ENCODE measurements around the gene AEBP1. TPM values are rescaled to one million over a fixed set of nuclear protein-coding genes. Genes with fewer than 3 reads are reported as not detected.

AEBP1 gene
- 94.3 to 96.8 TPM (median 95.2 TPM) in 3 replicates for total RNA-seq

DNA sequence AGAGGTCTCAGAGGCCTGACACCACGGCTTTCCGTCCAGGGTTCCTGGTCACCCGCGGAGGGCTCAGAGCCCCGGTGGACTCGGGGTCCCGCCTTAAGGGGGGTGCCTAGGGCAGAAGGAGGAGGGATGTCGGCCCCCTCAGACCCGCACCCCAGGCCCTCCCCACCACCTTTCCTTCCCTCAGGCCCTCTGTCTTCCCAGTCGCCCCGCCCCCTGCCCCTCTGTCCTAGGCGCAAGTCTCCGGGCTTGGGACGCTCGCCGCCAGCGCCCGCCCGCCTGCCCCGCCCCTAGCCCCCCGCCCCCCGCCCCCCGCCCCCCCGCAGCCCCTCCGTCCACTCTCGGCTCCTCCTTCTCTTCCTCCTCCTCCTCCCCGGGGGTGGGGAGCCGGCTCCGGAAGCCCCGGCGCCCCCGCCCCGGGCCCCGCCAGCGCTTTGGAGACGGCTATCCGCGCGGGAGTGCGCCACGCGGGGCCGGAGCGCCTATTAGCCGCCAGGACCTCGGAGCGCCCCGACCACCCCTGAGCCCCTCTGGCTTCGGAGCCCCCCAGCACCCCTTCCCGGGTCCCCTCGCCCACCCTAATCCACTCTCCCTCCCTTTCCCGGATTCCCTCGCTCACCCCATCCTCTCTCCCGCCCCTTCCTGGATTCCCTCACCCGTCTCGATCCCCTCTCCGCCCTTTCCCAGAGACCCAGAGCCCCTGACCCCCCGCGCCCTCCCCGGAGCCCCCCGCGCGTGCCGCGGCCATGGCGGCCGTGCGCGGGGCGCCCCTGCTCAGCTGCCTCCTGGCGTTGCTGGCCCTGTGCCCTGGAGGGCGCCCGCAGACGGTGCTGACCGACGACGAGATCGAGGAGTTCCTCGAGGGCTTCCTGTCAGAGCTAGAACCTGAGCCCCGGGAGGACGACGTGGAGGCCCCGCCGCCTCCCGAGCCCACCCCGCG is at the start of gene AEBP1:
AEBP1 (plus strand) TSS at position 423 of the 937 bp plus-strand sequence; CDS start at position 744, 321 bp downstream.
- DNase-seq (ENCODE audit: low spot score in 2 of 2, unreplicated experiment in 2 of 2) = no peak
- H3K9me3 Mint-ChIP-seq = no peaks in the 10 kb centered on the region
- peak within 1 kb of the TSS; percentile 70 for H3K4me3 Mint-ChIP-seq
- H3K36me3 Mint-ChIP-seq = peaks cover 2% of the 10 kb centered on the region
- TF ChIP-seq, protein P1, sequence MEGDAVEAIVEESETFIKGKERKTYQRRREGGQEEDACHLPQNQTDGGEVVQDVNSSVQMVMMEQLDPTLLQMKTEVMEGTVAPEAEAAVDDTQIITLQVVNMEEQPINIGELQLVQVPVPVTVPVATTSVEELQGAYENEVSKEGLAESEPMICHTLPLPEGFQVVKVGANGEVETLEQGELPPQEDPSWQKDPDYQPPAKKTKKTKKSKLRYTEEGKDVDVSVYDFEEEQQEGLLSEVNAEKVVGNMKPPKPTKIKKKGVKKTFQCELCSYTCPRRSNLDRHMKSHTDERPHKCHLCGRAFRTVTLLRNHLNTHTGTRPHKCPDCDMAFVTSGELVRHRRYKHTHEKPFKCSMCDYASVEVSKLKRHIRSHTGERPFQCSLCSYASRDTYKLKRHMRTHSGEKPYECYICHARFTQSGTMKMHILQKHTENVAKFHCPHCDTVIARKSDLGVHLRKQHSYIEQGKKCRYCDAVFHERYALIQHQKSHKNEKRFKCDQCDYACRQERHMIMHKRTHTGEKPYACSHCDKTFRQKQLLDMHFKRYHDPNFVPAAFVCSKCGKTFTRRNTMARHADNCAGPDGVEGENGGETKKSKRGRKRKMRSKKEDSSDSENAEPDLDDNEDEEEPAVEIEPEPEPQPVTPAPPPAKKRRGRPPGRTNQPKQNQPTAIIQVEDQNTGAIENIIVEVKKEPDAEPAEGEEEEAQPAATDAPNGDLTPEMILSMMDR (IDR thresholded peaks at IDR 0.05; ENCODE audit: unreplicated experiment) = no peak
- H3K27me3 Mint-ChIP-seq (ENCODE audit: low read depth) = peaks cover 13% of the 10 kb centered on the region
- peak within 1 kb of the TSS; percentile 71 for H3K27ac Mint-ChIP-seq
- H3K4me1 Mint-ChIP-seq = peaks cover 15% of the 10 kb centered on the region

DNA sequence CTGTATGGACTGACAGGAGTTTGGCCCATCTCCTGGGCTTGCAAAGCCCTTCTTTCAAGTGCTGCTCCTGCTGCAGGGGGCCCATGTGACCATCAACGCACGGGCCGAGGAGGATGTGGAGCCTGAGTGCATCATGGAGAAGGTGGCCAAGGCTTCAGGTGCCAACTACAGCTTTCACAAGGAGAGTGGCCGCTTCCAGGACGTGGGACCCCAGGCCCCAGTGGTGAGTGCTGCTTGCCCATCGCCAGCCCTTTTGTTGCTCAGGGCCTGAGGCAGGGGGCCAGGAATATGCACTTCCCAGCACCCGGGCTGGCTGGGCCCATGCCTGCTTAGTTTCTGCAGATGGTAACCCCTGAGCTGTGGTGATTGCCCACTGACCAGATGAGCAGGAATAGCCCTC is 47.5 kb upstream of the AEBP1 start:
- peaks cover 44% of the 10 kb centered on the region for H3K36me3 Mint-ChIP-seq
- H3K27me3 Mint-ChIP-seq (ENCODE audit: low read depth) = no peaks in the 10 kb centered on the region
- peaks cover 8% of the 10 kb centered on the region for H3K9me3 Mint-ChIP-seq

DNA sequence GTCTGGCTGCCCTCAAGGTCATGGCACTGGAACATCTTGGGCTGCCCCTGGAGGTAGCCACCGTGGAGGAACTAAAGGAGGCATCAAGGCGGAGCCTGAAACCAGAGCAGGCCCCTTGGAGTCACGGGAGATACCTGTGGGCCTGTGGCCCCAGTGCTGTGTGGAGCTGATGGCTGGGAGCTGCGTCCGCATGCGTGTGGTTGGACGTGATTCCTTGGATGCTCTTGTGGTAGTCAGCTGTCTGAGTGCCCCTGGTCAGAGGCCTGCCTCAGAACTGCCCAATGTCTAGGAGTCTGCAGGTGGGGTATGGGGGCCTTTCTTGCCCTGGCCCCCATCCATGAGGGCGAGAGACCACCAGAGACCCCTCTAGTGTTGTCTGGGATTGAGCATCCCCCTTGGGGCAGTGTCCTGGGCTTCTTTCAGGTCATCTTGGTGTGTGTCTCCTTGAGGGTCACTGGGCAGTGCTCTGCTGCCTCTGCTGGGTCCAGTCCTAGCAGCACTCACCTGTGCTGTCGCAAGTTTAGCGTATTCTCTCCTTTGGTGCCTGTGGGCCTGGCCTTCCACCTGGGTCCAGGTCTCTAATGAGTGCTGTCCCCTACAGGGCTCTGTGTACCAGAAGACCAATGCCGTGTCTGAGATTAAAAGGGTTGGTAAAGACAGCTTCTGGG is 46.8 kb upstream of the AEBP1 start:
- H3K4me3 Mint-ChIP-seq = no peak overlapping the region
- H3K27ac Mint-ChIP-seq = no peak overlapping the region
- no peak for DNase-seq (ENCODE audit: low spot score in 2 of 2, unreplicated experiment in 2 of 2)
- H3K27me3 Mint-ChIP-seq (ENCODE audit: low read depth) = no peaks in the 10 kb centered on the region
- peaks cover 8% of the 10 kb centered on the region for H3K9me3 Mint-ChIP-seq
- H3K36me3 Mint-ChIP-seq = peaks cover 42% of the 10 kb centered on the region
- no peaks in the 10 kb centered on the region for H3K4me1 Mint-ChIP-seq
- TF ChIP-seq, protein P1 (IDR thresholded peaks at IDR 0.05; ENCODE audit: unreplicated experiment) = no peak

More for the DNA sequence above, 47.5 kb upstream of the AEBP1 start:
- no peak for DNase-seq (ENCODE audit: low spot score in 2 of 2, unreplicated experiment in 2 of 2)
- H3K4me1 Mint-ChIP-seq = no peaks in the 10 kb centered on the region
- TF ChIP-seq, protein P1 (IDR thresholded peaks at IDR 0.05; ENCODE audit: unreplicated experiment) = no peak
- no peak overlapping the region for H3K27ac Mint-ChIP-seq
- H3K4me3 Mint-ChIP-seq = no peak overlapping the region

DNA sequence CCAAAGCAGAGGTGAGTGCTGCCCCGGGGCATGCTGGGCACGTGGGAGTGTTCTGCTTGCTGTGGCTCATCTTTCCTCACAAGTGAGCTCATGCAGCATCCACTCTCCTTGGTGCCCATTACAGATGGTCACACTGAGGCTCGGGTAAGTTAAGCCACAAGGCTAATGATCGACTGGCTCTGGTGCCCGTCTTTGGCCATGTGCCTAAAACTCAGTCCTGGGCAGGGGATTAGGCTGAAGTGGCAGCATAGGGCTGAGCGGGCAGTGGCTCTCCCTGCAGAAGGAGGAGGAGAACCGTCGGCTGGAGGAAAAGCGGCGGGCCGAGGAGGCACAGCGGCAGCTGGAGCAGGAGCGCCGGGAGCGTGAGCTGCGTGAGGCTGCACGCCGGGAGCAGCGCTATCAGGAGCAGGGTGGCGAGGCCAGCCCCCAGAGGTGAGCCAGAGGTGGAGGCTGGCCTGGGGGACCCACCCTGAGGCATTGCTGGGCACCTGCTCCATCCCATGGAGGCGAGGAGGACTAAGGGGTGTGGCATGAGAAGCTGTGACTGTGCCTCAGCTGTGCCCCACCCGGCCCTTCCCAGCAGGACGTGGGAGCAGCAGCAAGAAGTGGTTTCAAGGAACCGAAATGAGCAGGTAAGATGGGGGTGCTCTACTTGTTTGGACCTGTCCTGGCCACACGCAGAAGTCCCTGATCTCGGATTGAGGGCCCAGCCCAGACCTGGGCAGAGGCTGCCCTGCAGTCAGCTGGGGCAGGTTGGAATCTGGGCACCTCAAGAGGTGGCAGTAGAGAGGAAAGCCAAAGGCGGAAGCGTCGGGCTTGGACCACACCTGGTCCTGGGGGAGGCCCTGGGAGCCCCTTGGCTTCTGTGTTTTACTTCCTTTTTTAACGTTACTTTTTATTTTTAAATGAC is 46.0 kb upstream of the AEBP1 start:
- Mint-ChIP-seq H3K27ac (no peak overlapping the region), H3K9me3 (peaks cover 8% of the 10 kb centered on the region)
- TF ChIP-seq, protein P1 (IDR thresholded peaks at IDR 0.05; ENCODE audit: unreplicated experiment) = no peak

DNA sequence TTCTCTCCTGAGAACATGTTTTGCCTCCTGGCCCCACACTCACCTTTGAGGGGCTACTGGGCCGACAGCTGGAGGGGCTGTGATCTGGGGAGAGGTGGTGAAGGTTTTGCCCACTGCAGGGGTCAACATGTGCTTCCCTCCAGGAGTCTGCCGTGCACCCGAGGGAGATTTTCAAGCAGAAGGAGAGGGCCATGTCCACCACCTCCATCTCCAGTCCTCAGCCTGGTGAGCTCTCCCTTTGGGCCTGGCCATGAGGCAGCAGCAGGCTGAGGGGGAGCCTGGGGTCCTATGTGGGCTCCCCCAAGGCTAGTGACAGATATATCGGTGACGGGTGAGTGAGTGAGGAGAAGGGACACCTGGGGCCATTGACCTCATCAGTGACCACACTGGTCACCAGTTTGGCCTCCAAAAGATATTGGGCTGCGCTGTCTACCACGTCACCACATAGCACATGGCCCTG is 45.4 kb upstream of the AEBP1 start:
- Mint-ChIP-seq H3K27me3 (ENCODE audit: low read depth) (peaks cover 2% of the 10 kb centered on the region), H3K9me3 (peaks cover 8% of the 10 kb centered on the region), H3K4me3 (no peak overlapping the region), H3K27ac (no peak overlapping the region), H3K4me1 (no peaks in the 10 kb centered on the region), H3K36me3 (peaks cover 34% of the 10 kb centered on the region)
- TF ChIP-seq, protein P1 (IDR thresholded peaks at IDR 0.05; ENCODE audit: unreplicated experiment) = no peak
- DNase-seq (ENCODE audit: low spot score in 2 of 2, unreplicated experiment in 2 of 2) = no peak

More for the DNA sequence above, 46.0 kb upstream of the AEBP1 start:
- H3K4me1 Mint-ChIP-seq = no peaks in the 10 kb centered on the region
- peaks cover 35% of the 10 kb centered on the region for H3K36me3 Mint-ChIP-seq
- no peak overlapping the region for H3K4me3 Mint-ChIP-seq
- DNase-seq (ENCODE audit: low spot score in 2 of 2, unreplicated experiment in 2 of 2) = no peak
- H3K27me3 Mint-ChIP-seq (ENCODE audit: low read depth) = no peaks in the 10 kb centered on the region

Measured in mesothelial cell of epicardium (in vitro differentiated cells).